Measurements from ENCODE around the gene GALC. TPM values are rescaled to one million over a fixed set of nuclear protein-coding genes. Genes with fewer than 3 reads are reported as not detected.

GALC gene
- total RNA-seq, 4 donors from 2014 or later, result 41.2 to 82.9 (median 52.0) TPM

GRCh38 chr14:87899228-87899627, 93.8 kb downstream of the GALC start:
- DNase-seq (ENCODE audit: low spot score in 2 of 2), result no peak
- Histone ChIP-seq H3K4me3 (no peak overlapping the region), H3K27me3 (no peaks in the 10 kb centered on the region), H3K9me3 (no peaks in the 10 kb centered on the region), H3K36me3 (no peaks in the 10 kb centered on the region), H3K4me1 (peaks cover 0 to 7% (median 0%) of the 10 kb centered on the region in 4 donors), H3K27ac (no peak overlapping the region)
- TF ChIP-seq POLR2A (IDR thresholded peaks at IDR 0.05), result no peak
- no peak for TF ChIP-seq EP300 (IDR thresholded peaks at IDR 0.05)
- TF ChIP-seq CTCF (IDR thresholded peaks at IDR 0.05), result no peak

- 88% methylated on average over 3 of the region's 3 CpGs for WGBS, 2 donors
- TF ChIP-seq CTCF (IDR thresholded peaks at IDR 0.05), result no peak
- TF ChIP-seq EP300 (IDR thresholded peaks at IDR 0.05), result no peak
- no peak for TF ChIP-seq POLR2A (IDR thresholded peaks at IDR 0.05)
- DNase-seq (ENCODE audit: low spot score in 2 of 2), result no peak
- Histone ChIP-seq H3K4me3 (no peak overlapping the region), H3K27me3 (no peaks in the 10 kb centered on the region), H3K9me3 (no peaks in the 10 kb centered on the region), H3K36me3 (no peaks in the 10 kb centered on the region), H3K4me1 (peaks cover 0 to 7% (median 0%) of the 10 kb centered on the region in 4 donors), H3K27ac (no peak overlapping the region)
These were observed 94.7 kb downstream of the GALC start for GRCh38 chr14:87898301-87898700.

GRCh38 chr14:87896393-87897380, 96.3 kb downstream of the GALC start:
- H3K4me3 ChIP-seq, result no peak overlapping the region
- H3K27ac ChIP-seq, result peak overlapping the region in 2 of 4 donors; percentile 19 to 30
- 31 to 36% methylated on average over 9 of the region's 9 CpGs for WGBS, 2 donors
- peak in 1 of 2 donors; percentile 27 for DNase-seq (ENCODE audit: low spot score in 2 of 2)
- no peaks in the 10 kb centered on the region for H3K36me3 ChIP-seq
- no peaks in the 10 kb centered on the region for H3K9me3 ChIP-seq
- peaks cover 0 to 7% (median 0%) of the 10 kb centered on the region in 4 donors for H3K4me1 ChIP-seq
- TF ChIP-seq CTCF (IDR thresholded peaks at IDR 0.05) (peak; percentile 46 to 71 (median 57)), EP300 (IDR thresholded peaks at IDR 0.05) (no peak), POLR2A (IDR thresholded peaks at IDR 0.05) (no peak)
- no peaks in the 10 kb centered on the region for H3K27me3 ChIP-seq

- no peaks in the 10 kb centered on the region for H3K36me3 ChIP-seq
- peak overlapping the region in 2 of 4 donors; percentile 20 to 34 for H3K27ac ChIP-seq
- WGBS, 2 donors, result 38 to 57% methylated on average over 6 of the region's 6 CpGs
- TF ChIP-seq EP300 (IDR thresholded peaks at IDR 0.05) (peak in 1 of 2 donors; percentile 22), CTCF (IDR thresholded peaks at IDR 0.05) (no peak)
- H3K4me1 ChIP-seq, result peaks cover 0 to 7% (median 0%) of the 10 kb centered on the region in 4 donors
- no peaks in the 10 kb centered on the region for H3K27me3 ChIP-seq
- no peak overlapping the region for H3K4me3 ChIP-seq
- no peak for DNase-seq (ENCODE audit: low spot score in 2 of 2)
- H3K9me3 ChIP-seq, result no peaks in the 10 kb centered on the region
These were observed 98.1 kb downstream of the GALC start for GRCh38 chr14:87894920-87895319.

- 78 to 83% methylated on average over 2 of the region's 2 CpGs for WGBS, 2 donors
- TF ChIP-seq EP300 (IDR thresholded peaks at IDR 0.05) (no peak), CTCF (IDR thresholded peaks at IDR 0.05) (no peak), POLR2A (IDR thresholded peaks at IDR 0.05) (no peak)
These were observed 100.2 kb downstream of the GALC start for GRCh38 chr14:87892763-87893162.

More at GRCh38 chr14:87892763-87893162, 100.2 kb downstream of the GALC start:
- Histone ChIP-seq H3K4me3 (no peak overlapping the region), H3K36me3 (no peaks in the 10 kb centered on the region), H3K27me3 (no peaks in the 10 kb centered on the region), H3K27ac (no peak overlapping the region), H3K4me1 (peaks cover 0 to 7% (median 0%) of the 10 kb centered on the region in 4 donors), H3K9me3 (no peaks in the 10 kb centered on the region)
- DNase-seq (ENCODE audit: low spot score in 2 of 2), result no peak
